ENCODE results near the gene RABEP1. TPM values are rescaled to one million over a fixed set of nuclear protein-coding genes. Genes with fewer than 3 reads are reported as not detected.

RABEP1 gene
- total RNA-seq, result 31.2 and 31.4 TPM in 2 replicates

GRCh38 chr17:5281814-5282641 is at the start of gene RABEP1:
RABEP1 (plus strand) TSS chr17:5282284; CDS start chr17:5282487, 203 bp downstream.

GRCh38 chr17:5234645-5235576 is 47.2 kb upstream of the RABEP1 start, which contains the start of gene SCIMP:
SCIMP (minus strand) TSS chr17:5234860; CDS start chr17:5234755, 105 bp downstream.

GRCh38 chr17:5419356-5419958 is 137.4 kb downstream of the RABEP1 start, which contains the start of gene NUP88:
NUP88 (minus strand) TSS chr17:5419662; CDS start chr17:5419650, 12 bp downstream.

GRCh38 chr17:5419959-5420653 is 138.0 kb downstream of the RABEP1 start, which contains the start of gene RPAIN:
RPAIN (plus strand) TSS chr17:5420182; CDS start chr17:5420211, 29 bp downstream.

Other genes with a start within 250 kb of the RABEP1 start
- 0.29 and 0.71 TPM in 2 replicates for gene SLC52A1, start 246.9 kb upstream of the RABEP1 start, total RNA-seq
- gene ZFP3, start 203.8 kb upstream of the RABEP1 start, total RNA-seq, result 0.89 and 1.7 TPM in 2 replicates
- 3.5 and 6.6 TPM in 2 replicates for gene ZNF232, start 170.4 kb upstream of the RABEP1 start, total RNA-seq
- 0.18 TPM in 1 of 2 replicates, not detected in the other for gene USP6, start 166.3 kb upstream of the RABEP1 start, total RNA-seq
- gene ZNF594, start 90.4 kb upstream of the RABEP1 start, total RNA-seq, result 0.29 and 1.6 TPM in 2 replicates
- gene SCIMP, start 47.4 kb upstream of the RABEP1 start, total RNA-seq, result not detected in 2 replicates
- gene NUP88, start 137.4 kb downstream of the RABEP1 start, total RNA-seq, result 74.1 and 86.3 TPM in 2 replicates
- gene RPAIN, start 137.9 kb downstream of the RABEP1 start, total RNA-seq, result 21.6 and 35.3 TPM in 2 replicates
- 289 and 326 TPM in 2 replicates for gene C1QBP, start 156.9 kb downstream of the RABEP1 start, total RNA-seq
- gene DHX33, start 186.7 kb downstream of the RABEP1 start, total RNA-seq, result 3.2 and 6.0 TPM in 2 replicates
- 28.9 and 36.0 TPM in 2 replicates for gene DERL2, start 203.9 kb downstream of the RABEP1 start, total RNA-seq
- 7.8 and 8.7 TPM in 2 replicates for gene MIS12, start 204.3 kb downstream of the RABEP1 start, total RNA-seq

Data from myometrial cell (primary cell).